GM23338 (cell line): Measurements from ENCODE around the gene PRELID2. TPM values are rescaled to one million over a fixed set of nuclear protein-coding genes. Genes with fewer than 3 reads are reported as not detected.

Experiments used
- ATAC-seq: fragments of 200-7000 bp; cut with Tn5 transposase; 3 replicates; pipeline ENCODE4 v1.9.1; 2020
- DNase-seq: peaks from one replicate; pipeline ENCODE4 v3.0.0-alpha.2; 2015; ENCODE audit warnings: low spot score
- H2AFZ ChIP-seq: fragments of 200-600 bp; sonication (generic); 2 replicates; pipeline ENCODE4 v1.8.0; 2016; ENCODE audit warnings: antibody characterized with exemption, mild to moderate bottlenecking, moderate library complexity
- H3F3A ChIP-seq: fragments of 200-600 bp; sonication (generic); replicated peaks from 2 replicates; pipeline ENCODE4 v1.8.0; 2017; ENCODE audit warnings: antibody characterized with exemption, mixed run types, low read depth
- H3K27ac ChIP-seq: fragments of 200-600 bp; sonication (generic); 2 replicates; pipeline ENCODE4 v1.6.1; 2016; ENCODE audit warnings: low read depth
- H3K27me3 ChIP-seq: fragments of 200-600 bp; sonication (generic); 2 replicates; pipeline ENCODE4 v1.8.0; 2016; ENCODE audit warnings: mild to moderate bottlenecking, mixed run types, moderate library complexity; ENCODE audit not compliant: insufficient read depth
- H3K36me3 ChIP-seq: fragments of 200-600 bp; sonication (generic); 2 replicates; pipeline ENCODE4 v1.8.0; 2016; ENCODE audit warnings: mild to moderate bottlenecking; ENCODE audit not compliant: insufficient read depth
- H3K4me1 ChIP-seq: fragments of 200-600 bp; sonication (generic); 2 replicates; pipeline ENCODE4 v1.8.0; 2016; ENCODE audit warnings: mild to moderate bottlenecking, moderate library complexity; ENCODE audit not compliant: insufficient read depth
- H3K4me2 ChIP-seq: fragments of 200-600 bp; sonication (generic); 2 replicates; pipeline ENCODE4 v1.7.1; 2017; ENCODE audit warnings: mixed run types
- H3K4me3 ChIP-seq: fragments of 200-600 bp; sonication (generic); 2 replicates; pipeline ENCODE4 v1.6.1; 2016; ENCODE audit warnings: mixed run types
- H3K79me2 ChIP-seq: fragments of 200-600 bp; sonication (generic); replicated peaks from 2 replicates; pipeline ENCODE4 v1.8.0; 2017; ENCODE audit warnings: mild to moderate bottlenecking; ENCODE audit not compliant: insufficient read depth
- H3K9me2 ChIP-seq: fragments of 200-600 bp; sonication (generic); 2 replicates; pipeline ENCODE4 v1.8.0; 2017; ENCODE audit not compliant: insufficient read depth
- H4K20me1 ChIP-seq: fragments of 200-600 bp; sonication (generic); replicated peaks from 2 replicates; pipeline ENCODE4 v1.8.0; 2017; ENCODE audit warnings: mild to moderate bottlenecking; ENCODE audit not compliant: insufficient read depth
- H3K27ac Mint-ChIP-seq: 2 replicates; pipeline ENCODE4 v1.8.0; 2020; ENCODE audit warnings: inconsistent platforms, mild to moderate bottlenecking, moderate library complexity, mixed read lengths
- H3K27me3 Mint-ChIP-seq: 3 replicates; pipeline ENCODE4 v1.8.0; 2022; ENCODE audit warnings: low read depth, mild to moderate bottlenecking, moderate library complexity, mixed read lengths, inconsistent platforms; ENCODE audit not compliant: insufficient read depth, poor library complexity
- H3K36me3 Mint-ChIP-seq: 3 replicates; pipeline ENCODE4 v1.8.0; 2021; ENCODE audit warnings: low read depth, mild to moderate bottlenecking, inconsistent platforms, moderate library complexity, mixed read lengths
- H3K4me1 Mint-ChIP-seq: 3 replicates; pipeline ENCODE4 v1.8.0; 2020; ENCODE audit warnings: mild to moderate bottlenecking, inconsistent platforms, mixed read lengths
- H3K4me3 Mint-ChIP-seq: 3 replicates; pipeline ENCODE4 v1.8.0; 2021; ENCODE audit warnings: moderate library complexity, mild to moderate bottlenecking, inconsistent platforms, mixed read lengths
- H3K9me3 Mint-ChIP-seq: 3 replicates; pipeline ENCODE4 v1.8.0; 2020; ENCODE audit warnings: moderate library complexity, mild to moderate bottlenecking, inconsistent platforms, mixed read lengths
- CREB1 ChIP-seq: fragments of 250-450 bp; sonication (Bioruptor Pico); IDR thresholded peaks from 2 replicates; pipeline ENCODE4 v1.5.0; 2020; ENCODE audit warnings: low read depth, mild to moderate bottlenecking, moderate library complexity
- JUNB ChIP-seq: IDR thresholded peaks from one replicate; pipeline ENCODE4 v1.6.1; 2016; ENCODE audit warnings: antibody characterized with exemption; ENCODE audit not compliant: unreplicated experiment
- NANOG ChIP-seq: IDR thresholded peaks from 2 replicates; pipeline ENCODE4 v1.6.1; 2016; ENCODE audit warnings: antibody characterized with exemption, borderline replicate concordance
- POLR2AphosphoS5 ChIP-seq: IDR thresholded peaks from 2 replicates; pipeline ENCODE4 v1.6.1; 2016; ENCODE audit warnings: antibody characterized with exemption, low read depth
- REST ChIP-seq: IDR thresholded peaks from one replicate; pipeline ENCODE4 v1.6.1; 2018; ENCODE audit warnings: antibody characterized with exemption; ENCODE audit not compliant: unreplicated experiment
- polyA plus RNA-seq: library from polyadenylated mRNA; unstranded; fragments of >200 nt; fragmentation: Nextera tagmentation; extraction: Ambion mirVana; gene quantifications from 2 replicates; pipeline ENCODE4 v1.2.1, GENCODE V29; 2016
- total RNA-seq: library from RNA; depleted of rRNA; stranded (reverse); fragments of >200 nt; shearing (Covaris generic); gene quantifications from 2 replicates; pipeline ENCODE4 v1.2.3, GENCODE V29; 2014
- TF ChIP-seq, protein P1 (sequence below): fragments of 250-450 bp; sonication (Bioruptor Pico); IDR thresholded peaks from 2 replicates; pipeline ENCODE4 v1.5.0; 2020; ENCODE audit warnings: mild to moderate bottlenecking, moderate library complexity

The PRELID2 gene
- total and polyA plus RNA-seq, 2 experiments from 2014 or later, result 9.3 to 9.8 TPM

DNA sequence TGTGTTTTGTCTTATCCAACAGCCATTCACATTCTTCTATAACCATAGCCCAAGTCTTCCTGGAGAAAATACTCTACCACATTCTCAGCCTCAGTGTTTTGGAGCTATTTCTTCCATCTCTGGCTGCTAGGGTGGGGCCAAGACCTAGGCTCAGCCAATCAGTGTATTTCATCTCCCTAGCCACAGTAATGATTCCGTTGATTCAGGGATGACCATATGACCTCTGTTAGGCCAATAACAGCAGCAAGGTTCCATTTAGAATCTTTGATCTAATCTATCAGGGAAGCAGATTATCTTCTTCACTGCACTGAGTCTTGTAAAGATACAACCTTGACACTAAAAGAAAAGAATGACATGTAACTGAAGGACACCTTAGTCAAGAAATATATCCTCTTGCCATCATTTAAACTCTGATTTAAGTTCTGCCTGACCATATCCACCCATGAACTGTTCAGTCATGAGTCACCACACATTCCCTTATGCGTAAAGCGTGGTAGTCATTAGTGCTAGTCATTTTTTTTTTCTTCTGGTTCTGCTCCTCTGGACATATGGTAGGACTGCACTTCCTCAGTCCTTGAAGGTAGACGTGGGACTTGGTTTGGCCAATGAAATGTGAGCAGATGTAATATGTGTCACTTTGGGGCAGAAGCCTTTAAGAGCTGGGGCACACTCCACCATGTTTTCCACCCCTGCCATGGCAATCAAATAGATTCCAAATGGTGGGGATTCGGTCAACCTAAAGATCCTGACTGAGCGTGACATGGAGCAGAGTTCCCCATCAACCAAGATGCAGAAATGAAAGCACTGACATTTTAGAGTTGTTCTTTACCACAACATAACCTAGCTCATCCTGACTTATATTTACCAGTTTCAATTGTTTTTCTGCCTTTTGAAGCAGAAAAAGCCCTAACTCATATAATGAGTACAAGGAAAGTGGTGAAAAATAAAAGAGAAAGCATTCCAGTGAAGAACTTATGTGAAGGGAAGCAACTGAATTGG, 12.7 kb upstream of the PRELID2 start:
- Histone ChIP-seq H3K4me2 (no peak overlapping the region), H3K4me1 (no peaks in the 10 kb centered on the region), H4K20me1 (no peaks in the 10 kb centered on the region), H3K4me3 (no peak overlapping the region), H2AFZ (no peak overlapping the region), H3K36me3 (no peaks in the 10 kb centered on the region), H3K27ac (no peak overlapping the region), H3K27me3 (no peaks in the 10 kb centered on the region), H3K9me2 (0 out of 2 replicates have a peak, but pooled peaks cover 14% of the 10 kb centered on the region), H3F3A (no peaks in the 10 kb centered on the region), H3K79me2 (no peaks in the 10 kb centered on the region)
- H3K36me3 Mint-ChIP-seq, result no peaks in the 10 kb centered on the region
- no peaks in the 10 kb centered on the region for H3K4me1 Mint-ChIP-seq
- DNase-seq (no peak), ATAC-seq (no peak)
- H3K4me3 Mint-ChIP-seq, result no peak overlapping the region
- no peaks in the 10 kb centered on the region; the same call in 2 of the 3 replicates for H3K9me3 Mint-ChIP-seq
- TF ChIP-seq REST (no peak), CREB1 (CRISPR knock-in tag) (no peak), JUNB (no peak), POLR2AphosphoS5 (no peak), NANOG (no peak)
- TF ChIP-seq, protein P1, sequence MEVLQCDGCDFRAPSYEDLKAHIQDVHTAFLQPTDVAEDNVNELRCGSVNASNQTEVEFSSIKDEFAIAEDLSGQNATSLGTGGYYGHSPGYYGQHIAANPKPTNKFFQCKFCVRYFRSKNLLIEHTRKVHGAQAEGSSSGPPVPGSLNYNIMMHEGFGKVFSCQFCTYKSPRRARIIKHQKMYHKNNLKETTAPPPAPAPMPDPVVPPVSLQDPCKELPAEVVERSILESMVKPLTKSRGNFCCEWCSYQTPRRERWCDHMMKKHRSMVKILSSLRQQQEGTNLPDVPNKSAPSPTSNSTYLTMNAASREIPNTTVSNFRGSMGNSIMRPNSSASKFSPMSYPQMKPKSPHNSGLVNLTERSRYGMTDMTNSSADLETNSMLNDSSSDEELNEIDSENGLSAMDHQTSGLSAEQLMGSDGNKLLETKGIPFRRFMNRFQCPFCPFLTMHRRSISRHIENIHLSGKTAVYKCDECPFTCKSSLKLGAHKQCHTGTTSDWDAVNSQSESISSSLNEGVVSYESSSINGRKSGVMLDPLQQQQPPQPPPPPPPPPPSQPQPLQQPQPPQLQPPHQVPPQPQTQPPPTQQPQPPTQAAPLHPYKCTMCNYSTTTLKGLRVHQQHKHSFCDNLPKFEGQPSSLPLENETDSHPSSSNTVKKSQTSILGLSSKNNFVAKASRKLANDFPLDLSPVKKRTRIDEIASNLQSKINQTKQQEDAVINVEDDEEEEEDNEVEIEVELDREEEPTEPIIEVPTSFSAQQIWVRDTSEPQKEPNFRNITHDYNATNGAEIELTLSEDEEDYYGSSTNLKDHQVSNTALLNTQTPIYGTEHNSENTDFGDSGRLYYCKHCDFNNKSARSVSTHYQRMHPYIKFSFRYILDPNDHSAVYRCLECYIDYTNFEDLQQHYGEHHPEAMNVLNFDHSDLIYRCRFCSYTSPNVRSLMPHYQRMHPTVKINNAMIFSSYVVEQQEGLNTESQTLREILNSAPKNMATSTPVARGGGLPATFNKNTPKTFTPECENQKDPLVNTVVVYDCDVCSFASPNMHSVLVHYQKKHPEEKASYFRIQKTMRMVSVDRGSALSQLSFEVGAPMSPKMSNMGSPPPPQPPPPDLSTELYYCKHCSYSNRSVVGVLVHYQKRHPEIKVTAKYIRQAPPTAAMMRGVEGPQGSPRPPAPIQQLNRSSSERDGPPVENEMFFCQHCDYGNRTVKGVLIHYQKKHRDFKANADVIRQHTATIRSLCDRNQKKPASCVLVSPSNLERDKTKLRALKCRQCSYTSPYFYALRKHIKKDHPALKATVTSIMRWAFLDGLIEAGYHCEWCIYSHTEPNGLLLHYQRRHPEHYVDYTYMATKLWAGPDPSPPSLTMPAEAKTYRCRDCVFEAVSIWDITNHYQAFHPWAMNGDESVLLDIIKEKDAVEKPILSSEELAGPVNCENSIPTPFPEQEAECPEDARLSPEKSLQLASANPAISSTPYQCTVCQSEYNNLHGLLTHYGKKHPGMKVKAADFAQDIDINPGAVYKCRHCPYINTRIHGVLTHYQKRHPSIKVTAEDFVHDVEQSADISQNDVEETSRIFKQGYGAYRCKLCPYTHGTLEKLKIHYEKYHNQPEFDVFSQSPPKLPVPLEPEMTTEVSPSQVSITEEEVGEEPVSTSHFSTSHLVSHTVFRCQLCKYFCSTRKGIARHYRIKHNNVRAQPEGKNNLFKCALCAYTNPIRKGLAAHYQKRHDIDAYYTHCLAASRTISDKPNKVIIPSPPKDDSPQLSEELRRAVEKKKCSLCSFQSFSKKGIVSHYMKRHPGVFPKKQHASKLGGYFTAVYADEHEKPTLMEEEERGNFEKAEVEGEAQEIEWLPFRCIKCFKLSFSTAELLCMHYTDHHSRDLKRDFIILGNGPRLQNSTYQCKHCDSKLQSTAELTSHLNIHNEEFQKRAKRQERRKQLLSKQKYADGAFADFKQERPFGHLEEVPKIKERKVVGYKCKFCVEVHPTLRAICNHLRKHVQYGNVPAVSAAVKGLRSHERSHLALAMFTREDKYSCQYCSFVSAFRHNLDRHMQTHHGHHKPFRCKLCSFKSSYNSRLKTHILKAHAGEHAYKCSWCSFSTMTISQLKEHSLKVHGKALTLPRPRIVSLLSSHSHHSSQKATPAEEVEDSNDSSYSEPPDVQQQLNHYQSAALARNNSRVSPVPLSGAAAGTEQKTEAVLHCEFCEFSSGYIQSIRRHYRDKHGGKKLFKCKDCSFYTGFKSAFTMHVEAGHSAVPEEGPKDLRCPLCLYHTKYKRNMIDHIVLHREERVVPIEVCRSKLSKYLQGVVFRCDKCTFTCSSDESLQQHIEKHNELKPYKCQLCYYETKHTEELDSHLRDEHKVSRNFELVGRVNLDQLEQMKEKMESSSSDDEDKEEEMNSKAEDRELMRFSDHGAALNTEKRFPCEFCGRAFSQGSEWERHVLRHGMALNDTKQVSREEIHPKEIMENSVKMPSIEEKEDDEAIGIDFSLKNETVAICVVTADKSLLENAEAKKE, result no peak
- peaks cover 2% of the 10 kb centered on the region for H3K27me3 Mint-ChIP-seq
- H3K27ac Mint-ChIP-seq, result no peak overlapping the region
